Measurements from ENCODE around the gene MCM9. TPM values are rescaled to one million over a fixed set of nuclear protein-coding genes. Genes with fewer than 3 reads are reported as not detected.

MCM9 gene
- total and polyA plus RNA-seq, 2 of the 13 experiments (the other 11 are each of a cell fraction or from before 2014, with no cell fraction given) = 3.8 to 17.2 TPM

GRCh38 chr6:118869894-118870589, 64.9 kb downstream of the MCM9 start (continued):
- no peak for TF ChIP-seq ZNF281 (CRISPR knock-in tag; IDR thresholded peaks at IDR 0.05; ENCODE audit: borderline replicate concordance)
- TF ChIP-seq KIAA2018 (CRISPR knock-in tag; IDR thresholded peaks at IDR 0.05; ENCODE audit: borderline replicate concordance) = no peak
- peak; percentile 89; the same call in 1 of the 2 replicates for TF ChIP-seq REPIN1 (CRISPR knock-in tag; IDR thresholded peaks at IDR 0.05; ENCODE audit: borderline replicate concordance, low read depth)
- TF ChIP-seq ZSCAN12 (CRISPR knock-in tag; IDR thresholded peaks at IDR 0.05) = no peak
- no peak for TF ChIP-seq ZNF639 (CRISPR knock-in tag; conservative IDR thresholded peaks at IDR 0.05)
- TF ChIP-seq ZNF407 (CRISPR knock-in tag; IDR thresholded peaks at IDR 0.05; ENCODE audit: not compliant biosample characterization) = no peak
